Neural cell (in vitro differentiated cells): Measurements from ENCODE around the gene SFRP5.

Experiments
- TAF1 ChIP-seq: IDR thresholded peaks from 2 replicates; pipeline ENCODE4 v1.6.1; 2012; ENCODE audit warnings: low read depth
- TF ChIP-seq, protein P1 (sequence below): fragments of 450-650 bp; IDR thresholded peaks from 2 replicates; pipeline ENCODE4 v1.5.1; 2014; ENCODE audit warnings: antibody characterized with exemption, mild to moderate bottlenecking, moderate library complexity; ENCODE audit not compliant: poor library complexity, severe bottlenecking

DNA sequence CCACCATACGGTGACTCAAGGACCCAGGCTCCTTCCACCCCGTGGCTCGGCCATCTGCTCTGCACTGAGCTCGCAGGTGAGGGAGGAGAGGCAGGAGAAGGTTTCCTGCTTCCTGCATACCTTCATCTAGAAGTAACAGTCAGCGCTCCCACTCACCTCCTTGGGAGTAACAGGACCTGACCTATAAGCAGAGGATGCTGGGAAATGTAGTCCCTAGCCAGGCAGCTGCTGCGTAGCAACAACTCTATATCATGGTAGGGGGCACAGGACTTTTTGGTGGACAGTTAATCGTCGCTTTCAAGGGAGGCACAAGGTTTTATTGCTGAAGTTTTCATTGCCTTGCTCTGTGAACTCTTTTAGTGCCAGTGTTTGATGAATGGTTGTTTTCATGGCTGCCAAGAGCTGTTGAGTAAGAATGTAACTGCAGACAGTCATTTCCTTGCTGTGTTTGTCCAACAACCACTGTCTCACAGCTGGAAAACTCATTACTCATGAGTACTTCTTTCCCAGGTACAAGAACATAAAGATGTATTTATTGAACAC lies 45.1 kb downstream of the SFRP5 start:
- TF ChIP-seq, protein P1, sequence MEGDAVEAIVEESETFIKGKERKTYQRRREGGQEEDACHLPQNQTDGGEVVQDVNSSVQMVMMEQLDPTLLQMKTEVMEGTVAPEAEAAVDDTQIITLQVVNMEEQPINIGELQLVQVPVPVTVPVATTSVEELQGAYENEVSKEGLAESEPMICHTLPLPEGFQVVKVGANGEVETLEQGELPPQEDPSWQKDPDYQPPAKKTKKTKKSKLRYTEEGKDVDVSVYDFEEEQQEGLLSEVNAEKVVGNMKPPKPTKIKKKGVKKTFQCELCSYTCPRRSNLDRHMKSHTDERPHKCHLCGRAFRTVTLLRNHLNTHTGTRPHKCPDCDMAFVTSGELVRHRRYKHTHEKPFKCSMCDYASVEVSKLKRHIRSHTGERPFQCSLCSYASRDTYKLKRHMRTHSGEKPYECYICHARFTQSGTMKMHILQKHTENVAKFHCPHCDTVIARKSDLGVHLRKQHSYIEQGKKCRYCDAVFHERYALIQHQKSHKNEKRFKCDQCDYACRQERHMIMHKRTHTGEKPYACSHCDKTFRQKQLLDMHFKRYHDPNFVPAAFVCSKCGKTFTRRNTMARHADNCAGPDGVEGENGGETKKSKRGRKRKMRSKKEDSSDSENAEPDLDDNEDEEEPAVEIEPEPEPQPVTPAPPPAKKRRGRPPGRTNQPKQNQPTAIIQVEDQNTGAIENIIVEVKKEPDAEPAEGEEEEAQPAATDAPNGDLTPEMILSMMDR: no peak
- TF ChIP-seq TAF1: no peak
